ENCODE results near the gene CD177.

GRCh38 chr19:43338530-43338929, 15.0 kb upstream of the CD177 start:
- TF ChIP-seq CTCF (IDR thresholded peaks at IDR 0.05; ENCODE audit: insufficient read depth, low read length, poor library complexity, severe bottlenecking) (no peak), EZH2phosphoT487 (conservative IDR thresholded peaks at IDR 0.05; ENCODE audit: low read length) (no peak)
